ENCODE data around the gene ZFAND3.
"Not testable (repeated sequence)": the region's sequence is repeated elsewhere in the genome, so short reads cannot be mapped to it uniquely, and the experiment has no call there.

Gene ZFAND3

GRCh38 chr6:38103921-38104320 is 284.4 kb downstream of the ZFAND3 start:
- DNase-seq, result no peak

- no peak for DNase-seq
Observed at GRCh38 chr6:38105066-38105465, 285.5 kb downstream of the ZFAND3 start.

GRCh38 chr6:38107073-38107472 is 287.5 kb downstream of the ZFAND3 start:
- DNase-seq, result no peak

GRCh38 chr6:38110481-38110971 is 291.0 kb downstream of the ZFAND3 start:
- DNase-seq, result peak in 1 of 2 experiments; percentile 9

GRCh38 chr6:38112181-38112580 is 292.7 kb downstream of the ZFAND3 start:
- no peak for DNase-seq

GRCh38 chr6:38113825-38114576 is 294.5 kb downstream of the ZFAND3 start:
- DNase-seq, result peak; percentile 25 to 51

GRCh38 chr6:38114976-38115625 is 295.6 kb downstream of the ZFAND3 start:
- no peak for DNase-seq

GRCh38 chr6:38115626-38116008 is 296.1 kb downstream of the ZFAND3 start:
- DNase-seq, result no peak

- no peak for DNase-seq
Observed at GRCh38 chr6:38116248-38116647, 296.7 kb downstream of the ZFAND3 start.

GRCh38 chr6:38117281-38117680 is 297.8 kb downstream of the ZFAND3 start:
- DNase-seq, result no peak

GRCh38 chr6:38118791-38119365 is 299.4 kb downstream of the ZFAND3 start:
- no peak for DNase-seq

GRCh38 chr6:38119516-38119915 is 300.0 kb downstream of the ZFAND3 start:
- DNase-seq, result no peak

GRCh38 chr6:38124224-38124926 is 304.8 kb downstream of the ZFAND3 start:
- not testable (repeated sequence) for DNase-seq

- no peak for DNase-seq
Observed at GRCh38 chr6:38127284-38127683, 307.8 kb downstream of the ZFAND3 start.

GRCh38 chr6:38131527-38131965 is 312.0 kb downstream of the ZFAND3 start:
- DNase-seq, result no peak

GRCh38 chr6:38133932-38134703 is 314.6 kb downstream of the ZFAND3 start:
- no peak for DNase-seq

- no peak for DNase-seq
Observed at GRCh38 chr6:38134704-38135088, 315.2 kb downstream of the ZFAND3 start.

- no peak for DNase-seq
Observed at GRCh38 chr6:38136547-38136946, 317.0 kb downstream of the ZFAND3 start.

GRCh38 chr6:38137608-38138265 is 318.2 kb downstream of the ZFAND3 start:
- no peak for DNase-seq

- no peak for DNase-seq
Observed at GRCh38 chr6:38138374-38138773, 318.8 kb downstream of the ZFAND3 start.

- no peak for DNase-seq
Observed at GRCh38 chr6:38141085-38141484, 321.6 kb downstream of the ZFAND3 start.

GRCh38 chr6:38141716-38142115 is 322.2 kb downstream of the ZFAND3 start:
- no peak for DNase-seq
